Fibroblast of upper back skin (primary cell): Measurements from ENCODE around the gene SPSB3.

Experiments used
- DNase-seq: peaks from one replicate; pipeline ENCODE4 v3.0.0-alpha.2; 2013

Gene SPSB3

GRCh38 chr16:1788095-1788707, 5.8 kb upstream of the SPSB3 start:
- no peak for DNase-seq

- DNase-seq, result no peak
These were observed 5.1 kb upstream of the SPSB3 start for GRCh38 chr16:1787322-1788094.

GRCh38 chr16:1787056-1787321, 4.6 kb upstream of the SPSB3 start:
- no peak for DNase-seq

- no peak for DNase-seq
These were observed 4.1 kb upstream of the SPSB3 start for GRCh38 chr16:1786242-1787055.

GRCh38 chr16:1785846-1786170, 3.4 kb upstream of the SPSB3 start:
- no peak for DNase-seq

- DNase-seq, result no peak
These were observed 2.8 kb upstream of the SPSB3 start for GRCh38 chr16:1784977-1785845.

- no peak for DNase-seq
These were observed 488 bp downstream of the SPSB3 start for GRCh38 chr16:1781758-1782407.

- no peak for DNase-seq
These were observed 1.1 kb downstream of the SPSB3 start for GRCh38 chr16:1781254-1781653.

GRCh38 chr16:1780677-1781072, 1.7 kb downstream of the SPSB3 start:
- DNase-seq, result no peak

- no peak for DNase-seq
These were observed 2.4 kb downstream of the SPSB3 start for GRCh38 chr16:1779741-1780676.

- no peak for DNase-seq
These were observed 3.1 kb downstream of the SPSB3 start for GRCh38 chr16:1779234-1779701.

- no peak for DNase-seq
These were observed 3.9 kb downstream of the SPSB3 start for GRCh38 chr16:1778200-1779179.

- no peak for DNase-seq
These were observed 4.8 kb downstream of the SPSB3 start for GRCh38 chr16:1777375-1778199.

- DNase-seq, result no peak
These were observed 5.4 kb downstream of the SPSB3 start for GRCh38 chr16:1776991-1777374.

GRCh38 chr16:1776672-1776955, 5.8 kb downstream of the SPSB3 start:
- no peak for DNase-seq

- no peak for DNase-seq
These were observed 6.3 kb downstream of the SPSB3 start for GRCh38 chr16:1775846-1776671.

GRCh38 chr16:1775006-1775845, 7.1 kb downstream of the SPSB3 start:
- no peak for DNase-seq

- DNase-seq, result no peak
These were observed 8.0 kb downstream of the SPSB3 start for GRCh38 chr16:1774448-1774780.
